Inflammatory macrophage treated with lipopolysaccharide for 1 hour (primary cell): ENCODE results near the gene RAC3.

Experiments
- DNase-seq, 2 donors: peaks; one replicate each; pipeline ENCODE4 v3.0.0-alpha.2; 2020 to 2022

RAC3 gene

DNA sequence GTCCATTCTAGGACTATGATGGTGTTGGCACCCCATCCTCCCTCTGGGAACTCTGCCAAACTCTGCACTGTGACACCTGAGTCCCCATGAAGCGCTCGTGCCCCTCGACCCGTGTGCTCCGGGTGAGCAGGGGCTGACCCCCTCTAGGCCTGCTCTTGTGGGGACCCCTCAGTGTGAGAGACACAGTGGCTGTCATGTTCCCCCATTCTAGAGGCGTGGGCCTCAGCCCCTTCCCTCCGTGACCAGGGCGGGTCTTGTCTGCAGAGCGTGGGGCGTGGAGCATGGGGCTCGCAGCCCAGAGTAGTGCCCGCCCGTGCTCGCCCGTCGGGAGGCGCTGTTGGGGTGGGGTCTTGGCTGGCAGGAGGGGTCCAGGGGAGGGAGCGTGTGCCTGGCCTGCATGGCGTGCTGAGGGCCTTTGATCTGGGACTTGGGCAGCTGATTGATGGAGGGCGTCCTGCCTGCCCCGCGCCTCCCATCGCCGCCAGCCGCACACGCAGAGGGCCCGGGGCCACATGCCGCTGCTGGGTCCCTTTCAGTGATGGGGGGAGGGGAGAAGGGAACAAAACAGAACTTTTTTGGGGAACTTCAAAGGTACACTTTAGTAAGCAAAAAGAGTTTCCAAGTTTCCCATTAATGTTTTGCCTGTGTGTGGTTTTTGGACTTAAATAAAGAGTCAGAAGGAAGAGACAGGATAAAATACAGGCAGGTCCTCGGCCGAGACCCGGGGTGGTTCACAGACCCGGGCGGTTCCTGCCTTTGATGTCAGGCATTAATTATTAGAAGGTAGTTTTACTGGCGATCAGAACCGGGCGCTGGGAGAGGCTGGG, 31.3 kb upstream of the RAC3 start:
- no peak for DNase-seq

- no peak for DNase-seq
These were observed 30.5 kb upstream of the RAC3 start for GRCh38 chr17:82000803-82001570.

DNA sequence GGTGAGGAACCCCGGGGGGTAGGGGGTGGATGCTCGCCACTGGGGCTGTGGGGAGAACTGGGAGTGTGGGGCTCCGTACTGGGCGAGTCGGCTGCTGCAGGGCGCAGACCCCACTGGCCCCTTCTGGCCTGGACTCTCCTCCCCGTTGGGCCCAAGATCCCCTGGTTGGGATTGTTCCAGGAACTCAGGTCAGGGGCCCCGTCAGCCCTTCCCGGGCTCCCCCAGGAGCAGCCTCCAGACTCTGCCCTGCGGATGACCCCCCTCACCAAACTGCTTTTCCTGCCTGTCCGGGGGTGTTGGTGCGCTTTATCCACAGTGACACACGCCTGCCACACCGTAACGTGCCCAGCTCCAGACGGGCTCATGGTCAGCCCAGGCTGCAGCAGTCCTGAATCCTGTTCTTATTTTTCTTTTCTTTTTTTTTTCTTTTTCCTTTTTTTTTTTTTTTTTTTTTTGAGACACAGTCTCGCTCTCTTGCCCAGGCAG, 29.9 kb upstream of the RAC3 start:
- DNase-seq, result no peak

- no peak for DNase-seq
These were observed 27.8 kb upstream of the RAC3 start for GRCh38 chr17:82003411-82004381.

- DNase-seq, result no peak
These were observed 26.7 kb upstream of the RAC3 start for GRCh38 chr17:82004517-82005455.

- DNase-seq, result no peak
These were observed 25.7 kb upstream of the RAC3 start for GRCh38 chr17:82005701-82006348.

DNA sequence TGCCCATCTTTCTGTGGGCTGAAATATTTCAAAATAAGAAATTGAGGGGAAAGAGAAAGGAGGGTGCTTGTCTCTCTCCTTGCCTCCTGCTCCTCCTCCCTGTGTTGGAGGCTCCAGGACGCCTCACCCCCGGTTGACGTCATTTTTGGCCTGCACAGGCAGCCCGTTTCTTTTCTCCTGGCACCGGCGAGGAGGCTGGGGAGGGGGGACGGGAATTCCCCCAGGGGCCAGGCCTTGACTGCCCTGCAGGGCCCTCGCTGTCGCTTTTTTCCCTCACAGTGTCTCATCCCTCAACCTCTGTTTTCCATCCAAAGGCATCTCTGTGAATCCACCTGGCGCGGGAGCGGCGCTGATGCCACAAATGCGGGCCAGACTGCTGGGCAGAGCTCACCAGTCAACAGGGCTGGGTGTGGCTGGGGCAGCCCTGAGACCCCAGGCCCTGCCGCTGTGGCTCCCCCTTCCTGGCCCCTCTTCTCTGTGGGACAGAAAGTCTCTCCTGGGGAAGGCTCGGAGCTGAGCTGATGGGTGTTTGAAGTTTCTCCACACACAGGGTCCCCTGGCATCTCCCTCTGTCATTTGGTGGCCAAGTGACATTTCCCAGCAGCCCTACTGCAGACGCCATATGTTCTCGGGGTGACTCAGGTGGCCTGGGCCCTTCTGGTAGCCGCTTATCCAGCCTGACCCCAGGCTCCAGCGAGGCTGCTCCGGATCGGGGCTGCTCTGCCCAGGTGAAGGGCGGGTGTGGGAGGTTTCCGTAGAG, 24.8 kb upstream of the RAC3 start:
- no peak for DNase-seq

DNA sequence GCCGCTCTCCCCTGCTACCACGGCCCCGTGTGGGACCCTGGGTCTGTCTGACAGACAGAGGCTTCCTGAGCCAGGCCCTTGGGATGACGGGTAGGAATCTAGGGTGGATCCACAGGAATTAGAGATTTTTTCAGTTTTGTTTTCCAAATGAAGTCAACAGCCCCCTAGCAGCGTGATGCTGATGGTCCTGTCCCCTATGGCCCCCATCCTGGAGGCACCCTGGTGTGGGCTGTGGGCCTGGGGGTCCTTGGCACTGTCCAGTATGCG, 24.3 kb upstream of the RAC3 start:
- no peak for DNase-seq

DNA sequence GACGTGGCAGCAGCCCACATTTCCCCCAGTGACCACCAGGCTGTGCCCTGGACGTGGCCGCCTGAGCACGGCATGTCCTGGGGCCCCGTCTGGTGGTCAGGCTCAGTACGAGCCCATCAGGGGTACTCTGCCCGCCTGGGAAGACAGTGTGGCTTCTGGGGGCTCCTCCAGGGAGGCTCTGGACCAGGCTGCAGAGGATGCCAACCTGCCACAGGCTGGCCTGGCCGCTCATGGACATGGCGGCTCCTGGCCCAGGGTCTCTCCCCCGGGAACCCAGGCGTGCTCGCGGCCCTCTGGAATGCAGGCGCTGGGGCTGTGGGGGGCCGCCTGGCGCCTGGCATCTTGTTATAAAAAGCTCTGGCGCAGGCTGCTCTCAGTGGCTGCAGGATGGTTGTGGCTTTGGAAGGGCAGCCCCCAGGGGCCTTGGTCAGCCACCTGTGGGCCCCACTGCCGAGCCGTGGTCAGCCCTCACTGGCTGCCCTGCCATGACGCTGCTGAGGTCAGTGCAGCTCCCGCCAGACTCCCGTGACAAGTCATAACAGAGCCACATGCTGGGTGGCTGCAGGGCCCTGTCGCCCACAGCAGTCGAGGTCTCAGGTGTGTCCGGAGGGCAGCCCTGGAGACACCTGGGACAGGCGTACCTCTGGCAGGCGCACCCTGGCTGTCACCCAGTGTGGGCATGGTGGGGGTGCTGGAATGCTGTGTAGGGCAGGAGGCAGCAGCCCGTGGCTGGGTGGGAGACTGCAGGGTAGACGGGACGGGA, 23.8 kb upstream of the RAC3 start:
- DNase-seq, result no peak

DNA sequence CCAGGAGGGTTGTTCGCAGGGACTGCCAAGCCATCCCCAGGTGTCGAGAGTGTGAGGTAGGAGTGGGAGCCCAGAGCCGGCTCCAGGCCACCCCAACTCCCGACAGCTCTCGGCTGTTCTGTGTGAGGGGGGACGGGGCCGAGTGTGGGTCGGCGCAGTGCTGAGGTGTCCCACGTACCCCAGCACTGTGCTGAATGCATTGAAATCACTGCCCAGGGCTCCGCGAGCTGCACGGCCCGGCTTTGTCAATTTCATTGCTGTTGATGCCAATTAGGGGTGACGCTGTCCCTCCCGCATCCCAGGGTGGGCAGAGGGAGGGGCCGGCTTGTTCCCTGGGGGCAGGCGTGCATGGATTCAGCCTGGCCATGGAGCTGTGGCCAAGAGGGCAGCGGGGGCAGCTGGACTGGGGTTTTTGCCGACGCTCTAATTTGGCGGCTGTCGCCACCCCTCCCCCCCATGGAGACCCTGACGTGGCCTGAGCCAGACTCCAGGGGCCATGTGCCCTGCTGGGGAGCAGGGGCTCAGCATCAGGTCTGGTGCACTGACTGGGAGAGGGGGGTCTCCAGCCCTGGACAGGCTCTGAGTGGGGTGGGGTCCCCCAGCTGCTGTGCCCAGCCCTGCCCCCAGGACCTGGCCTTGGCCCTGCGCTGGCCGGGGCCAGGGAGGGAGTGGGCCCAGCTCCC, 23.1 kb upstream of the RAC3 start:
- no peak for DNase-seq

GRCh38 chr17:82008941-82009405, 22.5 kb upstream of the RAC3 start:
- no peak for DNase-seq

DNA sequence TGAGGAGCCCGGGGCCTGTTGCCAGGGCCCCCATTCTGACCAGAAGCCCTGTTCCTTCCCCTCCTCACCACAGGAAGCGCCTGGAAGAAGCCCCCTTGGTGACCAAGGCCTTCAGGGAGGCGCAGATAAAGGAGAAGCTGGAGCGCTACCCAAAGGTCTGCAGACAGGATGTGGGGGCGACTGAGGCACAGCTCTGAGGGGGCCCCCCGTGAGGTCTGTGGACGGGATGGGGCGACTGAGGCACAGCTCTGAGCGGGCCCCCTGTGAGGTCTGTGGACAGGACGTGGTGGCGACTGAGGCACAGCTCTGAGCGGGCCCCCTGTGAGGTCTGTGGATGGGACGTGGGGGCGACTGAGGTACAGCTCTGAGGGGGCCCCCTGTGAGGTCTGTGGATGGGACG, 22.1 kb upstream of the RAC3 start:
- no peak for DNase-seq

GRCh38 chr17:82010575-82011525, 20.6 kb upstream of the RAC3 start:
- no peak for DNase-seq

DNA sequence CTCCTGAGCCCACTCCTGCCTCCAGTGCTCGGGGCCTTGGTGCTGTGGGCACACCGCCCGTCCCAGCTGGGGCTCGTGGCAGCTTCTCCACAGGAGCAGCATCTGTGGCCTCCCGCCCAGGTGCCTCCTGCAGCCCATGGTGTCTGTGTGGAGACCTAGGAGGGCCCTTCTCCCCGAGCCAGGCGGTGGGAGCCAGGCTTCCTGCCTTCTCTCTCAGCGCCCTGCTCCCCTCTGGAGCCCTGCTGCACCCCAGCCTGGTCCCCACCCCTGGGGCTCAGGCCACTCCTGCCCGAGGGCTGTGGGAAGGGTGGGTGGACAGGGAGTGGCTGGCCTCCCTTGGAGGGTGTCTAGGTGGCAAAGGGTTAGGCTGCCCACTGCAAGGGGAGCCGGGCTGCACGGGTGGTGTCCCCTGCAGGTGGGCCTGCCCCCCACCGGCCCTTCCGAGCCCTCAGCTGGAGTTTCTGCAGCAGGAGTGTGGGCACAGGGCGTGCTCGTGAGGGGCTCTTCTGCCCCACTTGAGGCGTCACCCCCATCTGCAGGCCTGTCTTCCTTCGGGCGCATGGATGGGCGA, 19.8 kb upstream of the RAC3 start:
- DNase-seq, result no peak

GRCh38 chr17:82012261-82012639, 19.2 kb upstream of the RAC3 start:
- DNase-seq, result no peak

DNA sequence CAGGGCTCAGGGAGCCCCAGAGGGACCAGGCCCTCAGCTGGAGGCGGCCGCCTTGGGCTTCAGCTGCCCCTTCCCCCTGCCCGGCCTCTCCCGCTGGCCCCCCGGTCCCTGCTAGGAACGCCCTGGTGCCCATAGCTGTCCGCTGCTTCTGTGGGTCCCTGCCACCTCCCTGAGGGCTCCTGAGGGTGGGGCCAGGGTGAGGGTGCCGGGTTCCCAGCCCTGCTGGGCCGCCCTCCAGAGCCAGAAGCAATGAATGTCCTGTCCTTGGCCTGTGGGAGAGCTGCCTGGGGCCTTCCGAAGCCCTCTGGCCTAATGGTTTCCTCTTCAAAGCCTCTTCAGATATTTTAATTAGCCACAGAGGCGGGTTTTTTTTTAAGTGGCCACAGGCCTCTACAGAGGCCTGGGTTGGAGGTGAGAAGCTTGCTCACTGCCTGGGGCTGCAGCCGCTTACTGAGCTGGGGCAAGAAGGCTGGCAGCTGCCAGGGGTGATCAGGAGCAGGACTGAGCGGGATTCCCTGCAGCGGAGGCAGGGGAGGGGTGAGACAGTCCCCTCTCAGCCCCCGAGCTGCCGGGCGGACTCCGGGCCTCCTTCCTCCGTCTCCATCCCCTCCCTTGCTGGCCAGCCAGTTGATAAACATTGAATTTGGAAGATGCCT, 18.7 kb upstream of the RAC3 start:
- DNase-seq, result no peak

DNA sequence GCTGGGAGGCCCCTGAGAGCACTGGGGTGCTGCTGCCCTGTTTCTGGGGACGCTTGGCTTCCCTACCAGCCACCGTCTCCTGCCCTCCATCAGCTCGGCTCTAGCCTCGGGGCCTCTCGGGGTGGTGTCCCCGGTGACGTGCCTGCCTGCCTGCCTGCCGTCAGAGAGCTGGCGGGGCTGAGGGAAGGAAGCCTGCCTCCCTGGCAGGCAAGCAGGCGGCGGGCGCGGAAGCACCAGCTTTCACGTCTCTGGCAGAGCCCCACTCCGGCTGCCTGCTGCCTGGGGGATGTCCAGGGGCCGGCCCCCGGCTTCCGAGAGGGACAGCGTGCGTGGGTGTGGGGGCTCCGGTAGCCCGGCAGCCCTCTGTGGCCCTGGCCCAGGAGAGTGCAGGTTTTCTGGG, 18.1 kb upstream of the RAC3 start:
- no peak for DNase-seq
